ENCODE data around the gene DPP7. TPM values are rescaled to one million over a fixed set of nuclear protein-coding genes. Genes with fewer than 3 reads are reported as not detected.

DPP7 gene
- total and polyA plus RNA-seq, 2 donors (not counting 1 experiment from before 2014, with no cell fraction given), result 324 to 506 TPM

GRCh38 chr9:137161558-137162486 is 47.3 kb upstream of the DPP7 start:
- 25% methylated on average over 69 of the region's 71 CpGs for WGBS (ENCODE audit: insufficient coverage)
- H3K27ac Mint-ChIP-seq, result no peak overlapping the region
- no peaks in the 10 kb centered on the region for H3K36me3 ChIP-seq (replicated peaks in 1 of 2; ENCODE audit: control extremely low read depth in 1 of 2, control insufficient read depth in 1 of 2, extremely low read depth in 1 of 2, insufficient read depth in 2 of 2, low read length in 1 of 2)
- ChIA-PET CTCF (no interaction called here), POLR2A (interaction anchor here (0.6 to 0.7 kb wide), 2 partner anchors 34 to 47 kb away, joined by 3 to 9 read pairs; no protein-coding TSS in a partner anchor)
- no peak overlapping the region for H3K27ac ChIP-seq (ENCODE audit: low read length in 2 of 2)
- ATAC-seq (ENCODE audit: low read depth), result no peak
- intact Hi-C loops (cut with micrococcal nuclease), result no loop called here
- no peak overlapping the region for H3K4me3 Mint-ChIP-seq
- no peak overlapping the region for H3K4me3 ChIP-seq (ENCODE audit: control extremely low read depth in 1 of 5, extremely low read depth in 1 of 5, insufficient read depth in 1 of 5, low read depth in 2 of 5, low read length in 4 of 5)
- H4K20me1 ChIP-seq (ENCODE audit: control insufficient read depth, insufficient read depth, low read length, poor library complexity, severe bottlenecking), result no peaks in the 10 kb centered on the region
- peaks cover 16 to 37% of the 10 kb centered on the region in 2 donors for H3K4me1 ChIP-seq (ENCODE audit: control insufficient read depth in 2 of 2, insufficient read depth in 2 of 2, low read length in 2 of 2)
- H3K4me1 Mint-ChIP-seq, result peaks cover 23% of the 10 kb centered on the region
- H3K9me3 Mint-ChIP-seq (ENCODE audit: insufficient read depth), result no peaks in the 10 kb centered on the region
- H3K9ac ChIP-seq (ENCODE audit: low read length), result no peak overlapping the region
- H3K4me2 ChIP-seq (replicated peaks; ENCODE audit: low read depth, low read length, poor library complexity, severe bottlenecking), result peak overlapping the region; percentile 35
- peaks cover 0 to 34% (median 0%) of the 10 kb centered on the region in 3 donors for H3K9me3 ChIP-seq (ENCODE audit: control extremely low read depth in 1 of 3, control insufficient read depth in 2 of 3, insufficient read depth in 1 of 3, low read length in 2 of 3)
- peak; percentile 48 for TF ChIP-seq EZH2 (IDR thresholded peaks at IDR 0.05; ENCODE audit: borderline replicate concordance, insufficient read depth, low read depth, low read length, poor library complexity, severe bottlenecking)
- TF ChIP-seq CTCF (IDR thresholded peaks at IDR 0.05), result no peak
- H3K27me3 ChIP-seq (replicated peaks in 1 of 4; ENCODE audit: control extremely low read depth in 1 of 4, control insufficient read depth in 3 of 4, insufficient read depth in 4 of 4, low read length in 3 of 4), result peaks cover 0 to 87% (median 37%) of the 10 kb centered on the region in 4 experiments
- H2AFZ ChIP-seq (ENCODE audit: insufficient read depth, low read depth, low read length, poor library complexity, severe bottlenecking), result no peak overlapping the region
- peaks cover 49% of the 10 kb centered on the region for H3K27me3 Mint-ChIP-seq
- no peaks in the 10 kb centered on the region for H3K79me2 ChIP-seq (ENCODE audit: control insufficient read depth, insufficient read depth, low read length)
- DNase-seq, result no peak
